NCI-H748 treated with DMSO at 0.1 percent for 48 hours (cell line): ENCODE measurements around the gene B9D2.
"Not testable (repeated sequence)": the region's sequence is repeated elsewhere in the genome, so short reads cannot be mapped to it uniquely, and the experiment has no call there.

ENCODE experiments used
- DNase-seq: peaks from one replicate; lab custom pipeline; 2025; lab: John Stamatoyannopoulos, UW

B9D2 gene

GRCh38 chr19:41391618-41392017, 27.7 kb upstream of the B9D2 start:
- DNase-seq, result no peak

- DNase-seq, result no peak
Measured at GRCh38 chr19:41386442-41386841, 22.5 kb upstream of the B9D2 start.

- DNase-seq, result no peak
Measured at GRCh38 chr19:41384351-41384750, 20.4 kb upstream of the B9D2 start.

GRCh38 chr19:41381536-41381935, 17.6 kb upstream of the B9D2 start:
- DNase-seq, result not testable (repeated sequence)

GRCh38 chr19:41377977-41378709, 14.2 kb upstream of the B9D2 start:
- DNase-seq, result no peak

- DNase-seq, result no peak
Measured at GRCh38 chr19:41376998-41377365, 13.0 kb upstream of the B9D2 start.

- peak; percentile 26 for DNase-seq
Measured at GRCh38 chr19:41376241-41376997, 12.5 kb upstream of the B9D2 start, which contains the start of gene TMEM91. Gene TMEM91, plus strand, starts transcription at chr19:41376533. Its CDS starts 1,777 bp downstream, at chr19:41378310.

- no peak for DNase-seq
Measured at GRCh38 chr19:41373993-41374392, 10.0 kb upstream of the B9D2 start.

GRCh38 chr19:41372501-41372900, 8.6 kb upstream of the B9D2 start:
- DNase-seq, result no peak

- no peak for DNase-seq
Measured at GRCh38 chr19:41371541-41371940, 7.6 kb upstream of the B9D2 start.

- not testable (repeated sequence) for DNase-seq
Measured at GRCh38 chr19:41371119-41371518, 7.2 kb upstream of the B9D2 start.

GRCh38 chr19:41369769-41370168, 5.8 kb upstream of the B9D2 start:
- DNase-seq, result no peak

- DNase-seq, result no peak
Measured at GRCh38 chr19:41367848-41368301, 3.9 kb upstream of the B9D2 start.

- no peak for DNase-seq
Measured at GRCh38 chr19:41366089-41366488, 2.1 kb upstream of the B9D2 start.

- no peak for DNase-seq
Measured at GRCh38 chr19:41364524-41365391, 809 bp upstream of the B9D2 start.

GRCh38 chr19:41363371-41363752, 587 bp downstream of the B9D2 start:
- no peak for DNase-seq

GRCh38 chr19:41362143-41362847, 1.7 kb downstream of the B9D2 start:
- DNase-seq, result no peak

GRCh38 chr19:41359741-41360140, 4.2 kb downstream of the B9D2 start:
- DNase-seq, result no peak

GRCh38 chr19:41357746-41358145, 6.2 kb downstream of the B9D2 start:
- DNase-seq, result no peak

GRCh38 chr19:41356984-41357739, 6.8 kb downstream of the B9D2 start:
- no peak for DNase-seq

GRCh38 chr19:41355802-41356201, 8.1 kb downstream of the B9D2 start:
- DNase-seq, result no peak
